A673 (cell line): Measurements from ENCODE around the gene KCNIP4.

Experiments used
- EZH2 ChIP-seq: fragments of 200-600 bp; sonication (generic); IDR thresholded peaks from 2 replicates; pipeline ENCODE4 v1.6.1; 2017; ENCODE audit warnings: borderline replicate concordance, low read depth, mild to moderate bottlenecking, mixed read lengths, antibody characterized with exemption, low read length; ENCODE audit not compliant: poor library complexity, severe bottlenecking
- TF ChIP-seq, protein P1 (sequence below): fragments of 300-800, 200-600 bp; sonication (generic); conservative IDR thresholded peaks from 2 replicates; pipeline ENCODE4 v1.5.1; 2017; ENCODE audit warnings: low read depth, mild to moderate bottlenecking, antibody characterized with exemption, low read length, moderate library complexity, mixed read lengths

DNA sequence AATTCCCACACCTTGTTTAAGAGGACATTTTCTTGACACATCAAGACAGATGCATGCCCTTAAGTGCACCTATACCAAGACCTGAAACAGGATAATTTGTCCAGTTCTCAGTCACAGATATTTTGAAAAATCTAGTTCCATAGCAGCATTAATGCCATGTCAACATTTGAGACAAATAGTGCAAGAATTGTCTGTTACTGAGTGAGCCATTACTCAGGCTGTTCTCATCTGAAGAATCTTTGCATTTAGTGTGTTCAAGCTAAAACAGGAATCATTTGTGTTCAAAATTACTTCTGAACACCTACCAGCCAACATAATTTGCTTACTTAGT, 354.9 kb downstream of the KCNIP4 start:
- TF ChIP-seq, protein P1, sequence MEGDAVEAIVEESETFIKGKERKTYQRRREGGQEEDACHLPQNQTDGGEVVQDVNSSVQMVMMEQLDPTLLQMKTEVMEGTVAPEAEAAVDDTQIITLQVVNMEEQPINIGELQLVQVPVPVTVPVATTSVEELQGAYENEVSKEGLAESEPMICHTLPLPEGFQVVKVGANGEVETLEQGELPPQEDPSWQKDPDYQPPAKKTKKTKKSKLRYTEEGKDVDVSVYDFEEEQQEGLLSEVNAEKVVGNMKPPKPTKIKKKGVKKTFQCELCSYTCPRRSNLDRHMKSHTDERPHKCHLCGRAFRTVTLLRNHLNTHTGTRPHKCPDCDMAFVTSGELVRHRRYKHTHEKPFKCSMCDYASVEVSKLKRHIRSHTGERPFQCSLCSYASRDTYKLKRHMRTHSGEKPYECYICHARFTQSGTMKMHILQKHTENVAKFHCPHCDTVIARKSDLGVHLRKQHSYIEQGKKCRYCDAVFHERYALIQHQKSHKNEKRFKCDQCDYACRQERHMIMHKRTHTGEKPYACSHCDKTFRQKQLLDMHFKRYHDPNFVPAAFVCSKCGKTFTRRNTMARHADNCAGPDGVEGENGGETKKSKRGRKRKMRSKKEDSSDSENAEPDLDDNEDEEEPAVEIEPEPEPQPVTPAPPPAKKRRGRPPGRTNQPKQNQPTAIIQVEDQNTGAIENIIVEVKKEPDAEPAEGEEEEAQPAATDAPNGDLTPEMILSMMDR = no peak
- TF ChIP-seq EZH2 = no peak
